GM21786 (cell line): ENCODE results near the gene FGF3.

Experiments used
- ATAC-seq: cut with Tn5 transposase; IDR thresholded peaks from one replicate; pipeline ENCODE4 v1.9.1; 2021; ENCODE audit not compliant: unreplicated experiment

Gene FGF3

GRCh38 chr11:69844396-69844795 is 25.2 kb upstream of the FGF3 start:
- ATAC-seq, result no peak

- ATAC-seq, result no peak
These were observed 24.3 kb upstream of the FGF3 start for GRCh38 chr11:69843529-69843921.

GRCh38 chr11:69842746-69843528 is 23.7 kb upstream of the FGF3 start:
- no peak for ATAC-seq

- ATAC-seq, result no peak
These were observed 22.9 kb upstream of the FGF3 start for GRCh38 chr11:69841859-69842698.

GRCh38 chr11:69841170-69841858 is 22.1 kb upstream of the FGF3 start:
- no peak for ATAC-seq

GRCh38 chr11:69840371-69841169 is 21.4 kb upstream of the FGF3 start:
- no peak for ATAC-seq

- no peak for ATAC-seq
These were observed 20.3 kb upstream of the FGF3 start for GRCh38 chr11:69839516-69839915.

- ATAC-seq, result no peak
These were observed 18.6 kb upstream of the FGF3 start for GRCh38 chr11:69837791-69838190.

- ATAC-seq, result no peak
These were observed 17.2 kb upstream of the FGF3 start for GRCh38 chr11:69836401-69836800.

GRCh38 chr11:69834811-69835800 is 15.9 kb upstream of the FGF3 start:
- no peak for ATAC-seq

- no peak for ATAC-seq
These were observed 15.0 kb upstream of the FGF3 start for GRCh38 chr11:69834251-69834650.

- no peak for ATAC-seq
These were observed 13.6 kb upstream of the FGF3 start for GRCh38 chr11:69832561-69833413.

- ATAC-seq, result no peak
These were observed 12.8 kb upstream of the FGF3 start for GRCh38 chr11:69831985-69832384.

GRCh38 chr11:69830086-69830485 is 10.9 kb upstream of the FGF3 start:
- no peak for ATAC-seq

GRCh38 chr11:69828971-69829344 is 9.7 kb upstream of the FGF3 start:
- ATAC-seq, result no peak

GRCh38 chr11:69828276-69828970 is 9.2 kb upstream of the FGF3 start:
- no peak for ATAC-seq

- no peak for ATAC-seq
These were observed 7.6 kb upstream of the FGF3 start for GRCh38 chr11:69826773-69827172.

GRCh38 chr11:69825941-69826340 is 6.7 kb upstream of the FGF3 start:
- no peak for ATAC-seq
